Astrocyte (in vitro differentiated cells and primary cell): ENCODE results near the gene FUT7.

ENCODE experiments used
- CTCF ChIP-seq: IDR thresholded peaks from 2 replicates; pipeline ENCODE4 v1.5.1; 2011; ENCODE audit warnings: low read depth, mild to moderate bottlenecking, inconsistent platforms, low read length, moderate library complexity; ENCODE audit not compliant: insufficient read depth
- EZH2 ChIP-seq: IDR thresholded peaks from 2 replicates; pipeline ENCODE4 v1.6.1; 2012; ENCODE audit warnings: mild to moderate bottlenecking, low read length, inconsistent platforms; ENCODE audit not compliant: insufficient read depth

DNA sequence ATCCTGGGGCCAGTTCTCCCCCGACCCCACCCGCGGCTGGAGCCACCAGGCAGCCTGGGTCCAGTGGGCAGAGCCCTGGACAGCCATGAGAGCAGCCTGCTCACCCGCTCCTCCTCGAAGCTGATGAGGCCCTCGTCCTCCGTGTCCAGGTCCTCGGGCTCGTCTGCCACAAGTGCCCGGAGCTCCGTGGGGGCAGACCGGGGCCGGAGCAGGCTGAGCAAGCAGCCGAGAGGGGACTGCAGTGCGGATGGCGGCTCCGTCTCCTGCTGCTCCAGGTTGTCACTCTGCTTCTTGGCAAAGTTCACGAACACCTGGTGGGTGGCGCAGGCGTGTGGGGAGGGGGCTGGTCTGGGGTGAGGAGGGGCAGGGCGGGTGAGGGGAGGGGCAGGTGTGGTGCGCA lies 23.6 kb downstream of the FUT7 start:
- no peak for TF ChIP-seq CTCF
- TF ChIP-seq EZH2: no peak
